Stimulated activated CD8-positive, alpha-beta memory T cell treated with anti-CD3 and anti-CD28 coated beads, Interleukin-7, amount 100 ng/mL, for 1 hour (primary cell): ENCODE results near the gene LARP6.
"Not testable (repeated sequence)": the region's sequence is repeated elsewhere in the genome, so short reads cannot be mapped to it uniquely, and the experiment has no call there.

Experiments
- DNase-seq, 2 donors: peaks; one replicate each; pipeline ENCODE4 v3.0.0-alpha.2; 2020; ENCODE audit warnings: low read depth in 2 of 2

The LARP6 gene

DNA sequence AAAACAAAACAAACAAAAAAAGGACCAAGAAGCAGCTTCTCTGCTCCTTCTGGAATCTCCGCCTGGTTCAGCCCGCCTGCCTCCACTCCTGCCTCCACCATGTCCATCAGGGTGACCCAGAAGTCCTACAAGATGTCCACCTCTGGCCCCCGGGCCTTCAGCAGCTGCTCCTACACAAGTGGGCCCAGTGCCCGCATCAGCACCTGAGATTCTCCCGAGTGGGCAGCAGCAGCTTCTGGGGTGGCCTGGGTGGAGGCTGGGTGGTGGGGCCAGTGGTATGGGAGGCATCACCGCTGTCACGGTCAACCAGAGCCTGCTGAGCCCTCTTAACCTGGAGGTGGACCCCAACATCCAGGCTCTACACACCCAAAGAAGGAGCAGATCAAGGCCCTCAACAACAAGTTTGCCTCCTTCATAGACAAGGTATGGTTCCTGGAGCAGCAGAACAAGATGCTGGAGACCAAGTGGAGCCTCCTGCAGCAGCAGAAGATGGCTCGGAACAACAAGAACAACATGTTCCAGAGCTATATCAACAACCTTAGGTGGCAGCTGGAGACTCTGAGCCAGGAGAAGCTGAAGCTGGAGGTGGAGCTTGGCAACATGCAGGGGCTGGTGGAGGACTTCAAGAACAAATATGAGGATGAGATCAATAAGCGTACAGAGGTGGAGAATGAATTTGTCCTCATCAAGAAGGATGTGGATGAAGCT is 4.8 kb upstream of the LARP6 start:
- not testable (repeated sequence) for DNase-seq

DNA sequence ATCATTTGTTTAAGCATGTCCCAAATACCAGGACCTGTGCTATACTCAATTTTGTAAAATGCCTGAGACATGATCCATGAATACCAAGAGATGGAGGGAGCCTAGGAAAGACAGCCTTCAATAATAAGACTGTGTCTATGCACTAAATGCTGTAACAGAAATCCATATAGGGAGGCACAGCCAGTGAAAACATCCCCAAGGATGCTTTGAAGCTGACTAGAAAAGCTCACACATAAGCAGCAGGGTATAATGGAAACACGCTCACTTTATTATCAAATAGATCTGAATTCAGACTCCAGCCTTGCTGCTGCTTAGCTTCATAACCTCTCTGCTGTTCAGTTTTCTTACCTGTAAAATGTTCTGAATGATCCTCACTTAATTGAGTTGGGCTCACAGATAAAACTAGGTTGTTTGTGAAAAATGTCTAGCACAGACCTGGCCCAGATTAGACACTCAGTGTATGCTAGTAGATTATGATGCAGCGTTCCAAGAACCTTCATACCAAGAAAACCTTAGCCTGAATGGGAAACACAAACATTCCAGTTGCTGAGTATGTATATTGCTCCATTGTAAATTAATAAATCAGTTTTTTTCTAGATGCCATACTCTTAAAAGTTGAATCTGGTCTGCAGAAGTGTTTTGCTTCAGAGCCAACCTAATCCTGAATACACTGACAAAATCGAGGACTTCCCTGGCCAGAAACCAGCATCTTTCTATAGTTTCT is 3.8 kb upstream of the LARP6 start:
- DNase-seq, result no peak

DNA sequence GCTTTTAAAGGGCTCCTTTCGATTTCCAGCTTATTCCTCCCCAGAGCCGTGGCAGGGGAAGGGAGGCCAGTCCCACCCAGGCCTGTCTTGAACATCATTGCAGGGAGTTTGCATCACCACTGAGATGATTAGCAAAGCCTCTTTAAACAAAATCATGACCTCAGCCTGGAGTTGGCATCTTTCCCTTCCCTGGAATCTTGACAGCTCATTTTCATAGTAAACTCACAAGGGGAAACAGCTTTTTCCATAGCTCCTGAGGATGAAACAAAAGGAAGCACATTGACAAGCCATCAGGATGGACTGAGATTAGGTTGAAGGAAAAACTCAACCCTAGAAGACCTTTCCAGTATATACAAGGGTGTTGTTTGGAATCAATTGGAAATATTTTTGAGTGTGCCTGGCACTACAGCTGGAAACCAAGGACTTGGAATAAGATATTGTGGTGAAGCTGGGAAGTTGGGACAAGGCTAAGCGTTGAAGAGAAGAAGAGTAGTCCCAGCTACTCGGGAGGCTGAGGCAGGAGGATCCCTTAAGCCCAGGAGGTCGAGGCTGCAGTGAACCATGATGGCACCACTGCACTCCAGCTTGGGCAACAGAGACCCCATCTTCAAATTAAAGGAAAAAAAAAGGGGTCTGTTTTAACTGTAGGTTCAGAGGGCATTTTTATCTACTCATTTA is 3.1 kb upstream of the LARP6 start:
- no peak for DNase-seq

GRCh38 chr15:70856177-70856883 is 2.4 kb upstream of the LARP6 start:
- DNase-seq, result no peak

DNA sequence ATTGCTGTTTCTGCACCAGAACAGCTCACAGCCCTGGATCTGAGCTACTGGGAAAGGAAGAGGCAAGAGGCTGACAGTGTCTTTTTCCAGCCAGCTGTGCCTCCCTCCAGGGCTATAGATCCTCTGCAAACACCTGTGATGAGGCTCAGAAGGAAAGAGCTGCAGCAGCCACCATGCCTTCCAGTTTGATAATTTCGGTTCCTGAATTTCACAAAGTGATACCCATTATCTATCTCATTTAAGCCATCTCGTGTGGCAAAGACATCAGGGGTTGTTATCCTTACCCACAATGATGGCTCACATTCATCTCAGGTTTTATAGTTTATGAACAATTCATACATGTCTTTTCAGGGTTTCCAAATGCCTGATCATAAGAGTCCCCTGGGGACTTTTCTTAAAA is 1.8 kb upstream of the LARP6 start:
- DNase-seq, result no peak

DNA sequence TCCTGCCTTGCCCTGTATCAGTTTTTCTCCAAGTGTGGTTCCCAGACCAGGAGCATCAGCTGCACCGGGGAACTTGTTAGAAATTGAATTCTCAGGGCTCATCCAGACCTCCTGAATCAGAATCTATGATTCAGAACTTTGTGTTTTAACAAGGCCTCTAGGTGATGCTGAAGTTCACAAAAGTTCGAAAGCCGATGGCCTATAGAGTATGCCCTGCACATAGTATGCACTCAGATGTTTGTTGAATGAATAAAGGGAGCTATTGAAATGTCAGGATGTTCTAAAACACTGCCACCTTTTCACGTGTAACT is 664 bp upstream of the LARP6 start:
- no peak for DNase-seq

- no peak for DNase-seq
These were observed 512 bp downstream of the LARP6 start for GRCh38 chr15:70853318-70853972.

GRCh38 chr15:70852501-70853317 is 1.2 kb downstream of the LARP6 start:
- no peak for DNase-seq

- no peak for DNase-seq
These were observed 2.1 kb downstream of the LARP6 start for GRCh38 chr15:70851889-70852288.

GRCh38 chr15:70845602-70846360 is 8.2 kb downstream of the LARP6 start:
- no peak for DNase-seq

DNA sequence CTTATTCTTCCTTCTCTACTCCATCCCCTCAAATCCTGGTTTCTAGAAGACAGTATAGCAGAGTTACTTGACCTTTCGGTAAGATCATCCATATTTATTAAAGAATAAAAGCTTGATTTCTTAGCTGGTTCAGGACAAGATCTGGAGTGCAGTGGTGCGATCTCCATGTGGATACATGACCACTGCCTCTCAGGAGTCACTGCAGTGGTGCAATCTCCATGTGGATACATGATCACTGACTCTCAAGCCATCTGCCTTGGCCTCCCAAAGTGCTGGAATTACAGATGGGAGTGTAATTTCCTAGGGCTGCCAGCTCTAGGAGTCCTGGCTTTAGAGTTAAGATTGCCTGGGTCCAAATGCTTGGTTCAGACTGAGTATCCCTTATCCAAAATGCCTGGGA is 16.5 kb downstream of the LARP6 start:
- no peak for DNase-seq

DNA sequence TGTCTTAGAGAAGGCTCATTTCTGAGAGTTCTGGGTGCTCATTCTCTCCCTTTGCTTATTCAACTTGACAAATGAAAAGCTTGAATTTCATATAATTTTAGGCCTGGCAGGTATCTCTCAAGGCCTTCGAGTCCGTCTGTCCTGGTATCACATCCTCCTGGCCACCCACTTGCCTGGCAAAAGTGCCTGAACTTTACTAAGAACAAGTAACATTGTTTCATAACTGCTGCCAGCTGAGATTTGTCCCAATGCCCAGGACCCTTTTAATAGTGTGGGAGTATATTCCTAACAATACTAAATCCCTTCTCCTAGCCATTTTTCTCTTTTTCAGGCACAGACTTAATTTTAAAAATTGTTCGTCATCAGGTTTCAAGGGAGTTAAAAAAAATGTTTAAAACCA is 18.1 kb downstream of the LARP6 start:
- no peak for DNase-seq

- no peak for DNase-seq
These were observed 18.5 kb downstream of the LARP6 start for GRCh38 chr15:70835415-70835814.

DNA sequence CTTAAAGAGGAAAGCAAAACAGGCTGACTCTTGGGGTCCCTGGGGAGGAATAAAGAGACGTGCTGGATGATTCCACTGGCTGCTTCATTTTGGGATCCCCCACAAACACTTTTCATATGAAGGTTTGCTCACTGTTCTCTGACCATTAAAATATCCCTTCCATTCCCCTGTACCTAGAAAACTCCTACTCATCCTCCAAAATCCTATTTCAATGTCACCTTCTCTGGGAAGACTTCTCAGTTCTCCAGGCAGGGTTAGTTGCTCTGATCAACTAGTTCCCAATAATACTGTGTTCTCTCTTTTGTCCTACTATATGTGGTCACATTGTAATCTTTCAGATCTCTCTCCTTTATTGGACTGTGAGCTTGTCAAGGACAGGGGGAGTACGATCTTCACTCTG is 19.0 kb downstream of the LARP6 start:
- no peak for DNase-seq

DNA sequence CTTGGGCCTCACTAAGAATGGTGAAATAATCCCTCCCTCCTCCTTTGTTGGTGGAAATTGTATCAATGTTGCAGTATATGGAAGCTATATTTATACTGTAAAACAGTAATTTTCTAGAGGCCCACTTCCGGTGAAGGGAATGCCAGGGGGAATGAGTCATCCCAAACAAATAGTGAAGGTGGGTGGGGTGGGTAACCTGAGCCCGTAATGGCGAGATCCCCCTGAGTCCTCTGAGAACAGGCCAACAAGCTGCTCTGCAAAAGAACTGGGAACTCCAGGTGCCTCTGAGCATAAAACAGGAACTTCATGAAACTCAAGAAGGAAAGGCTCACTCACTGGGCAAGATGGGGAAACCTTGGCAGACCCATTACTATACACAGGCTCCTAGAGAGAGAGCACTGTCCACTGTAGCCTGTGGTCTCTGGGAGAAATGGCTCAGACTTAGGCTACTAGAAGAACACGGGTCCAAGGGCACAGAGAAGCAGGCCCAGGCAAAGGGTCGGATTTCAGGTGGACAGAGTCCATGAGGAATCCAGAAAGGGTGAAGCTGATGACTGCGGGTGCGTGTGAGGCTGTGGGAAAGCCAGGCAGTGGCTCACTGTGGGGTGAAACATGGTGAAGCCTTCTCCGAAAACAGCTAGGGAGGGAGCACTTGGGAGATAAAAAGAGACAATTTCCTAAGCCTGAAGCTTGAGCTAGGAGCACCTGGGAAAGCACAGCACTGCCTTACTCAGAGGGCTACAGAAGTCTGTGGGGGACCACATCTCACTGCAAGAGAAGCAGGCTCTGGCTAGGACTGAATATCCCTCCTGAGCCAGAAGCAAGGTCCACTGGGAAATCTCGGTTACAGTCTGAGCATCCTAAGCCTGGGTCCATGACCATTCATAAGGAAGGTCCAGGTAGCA is 19.8 kb downstream of the LARP6 start:
- no peak for DNase-seq

DNA sequence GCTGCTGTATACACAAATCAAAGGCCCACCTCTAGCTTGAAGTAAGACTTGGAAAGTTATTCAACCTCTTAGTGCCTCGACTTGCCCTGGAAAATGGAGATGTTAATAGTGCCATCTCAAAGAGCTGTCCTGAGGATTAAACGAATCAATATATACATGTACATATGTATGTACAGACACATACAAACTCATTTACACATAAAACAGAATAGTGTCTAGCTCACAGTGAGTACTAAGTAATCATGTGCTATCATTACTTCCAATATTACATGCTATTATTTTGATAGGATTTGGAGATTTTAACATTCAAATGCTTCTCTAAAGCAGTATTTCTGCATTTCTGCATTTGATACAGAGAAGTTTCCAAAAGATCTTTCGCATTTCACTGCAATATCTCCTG is 20.5 kb downstream of the LARP6 start:
- DNase-seq, result no peak

GRCh38 chr15:70832176-70832575 is 21.8 kb downstream of the LARP6 start:
- DNase-seq, result no peak

- no peak for DNase-seq
These were observed 22.7 kb downstream of the LARP6 start for GRCh38 chr15:70831094-70831911.
